Sigmoid colon (tissue), 7 donors: Measurements from ENCODE around the gene DNMT3B. TPM values are rescaled to one million over a fixed set of nuclear protein-coding genes. Genes with fewer than 3 reads are reported as not detected.

Experiments
- DNase-seq: peaks from one replicate; pipeline ENCODE4 v3.0.0-alpha.2; 2019
- H3K27ac ChIP-seq, 4 donors: fragments of 200-600 bp; sonication (generic); one replicate each; pipeline ENCODE4 v1.5.1; 2016 to 2019; ENCODE audit warnings: mild to moderate bottlenecking in 1 of 4
- H3K27me3 ChIP-seq, 3 donors: fragments of 200-600 bp; sonication (generic); one replicate each; pipeline ENCODE4 v1.5.1; 2019; ENCODE audit warnings: mild to moderate bottlenecking in 1 of 3
- H3K36me3 ChIP-seq, 4 donors: fragments of 200-600 bp; sonication (generic); one replicate each; pipeline ENCODE4 v1.5.1; 2016 to 2019
- H3K4me1 ChIP-seq, 4 donors: fragments of 200-600 bp; sonication (generic); one replicate each; pipeline ENCODE4 v1.5.1; 2017 to 2019
- H3K4me3 ChIP-seq, 4 donors: fragments of 200-600 bp; sonication (generic); one replicate each; pipeline ENCODE4 v1.5.1; 2017 to 2019; ENCODE audit warnings: mild to moderate bottlenecking in 2 of 4, moderate library complexity in 1 of 4
- H3K9me3 ChIP-seq, 4 donors: fragments of 200-600 bp in 3 of 4; sonication (generic) in 3 of 4; one replicate each; pipeline versions ENCODE4 v1.5.1 to v1.6.1; 2013 to 2019
- CTCF ChIP-seq, 4 experiments: fragments of 450-650 bp in 3 of 4; fragments of 200-600 bp in 1 of 4; IDR thresholded peaks; one replicate each; pipeline ENCODE4 v1.5.1; 2016 to 2019; ENCODE audit warnings: antibody characterized with exemption in 4 of 4, mild to moderate bottlenecking in 3 of 4, moderate library complexity in 2 of 4
- EP300 ChIP-seq, 4 donors: sonication (generic); formaldehyde crosslinking; IDR thresholded peaks; one replicate each; pipeline ENCODE4 v1.6.1; 2017; ENCODE audit warnings: antibody characterized with exemption in 4 of 4
- POLR2A ChIP-seq, 2 donors: fragments of 450-650 bp; IDR thresholded peaks; one replicate each; pipeline ENCODE4 v1.6.1; 2016; ENCODE audit warnings: antibody characterized with exemption in 2 of 2, mild to moderate bottlenecking in 2 of 2, moderate library complexity in 2 of 2
- POLR2AphosphoS5 ChIP-seq, 4 donors: sonication (generic); formaldehyde crosslinking; IDR thresholded peaks; one replicate each; pipeline ENCODE4 v1.6.1; 2017; ENCODE audit warnings: antibody characterized with exemption in 4 of 4
- WGBS, 2 donors: extraction: QIAGEN DNeasy Blood & Tissue Kit; methylation state at CpG; one replicate each; pipeline ENCODE4 v1.1.7; 2013; 5-methylcytosine and 5-hydroxymethylcytosine counted together
- intact Hi-C: fragments of 100-400 bp; cut with DNase I; formaldehyde crosslinking; loops from one replicate; pipeline ENCODE4 v1.15.1; 2023
- polyA plus RNA-seq, 3 donors: library from polyadenylated mRNA; stranded (reverse); fragments of 200-250 nt; gene quantifications; one replicate each; pipeline ENCODE4 v1.2.3, GENCODE V29; 2013
- total RNA-seq, 4 donors: library from RNA; depleted of rRNA; stranded (reverse); fragments of >200 nt; gene quantifications; one replicate each; pipeline ENCODE4 v1.1.0, GENCODE V29; 2016
- donor health status: healthy with polysubstance abuse.
- donor health status: Bipolar disorder and iron deficiency.
- donor health status: healthy.

Gene DNMT3B
- total and polyA plus RNA-seq, 7 donors = 0.36 to 1.7 (median 0.60) TPM; not detected in 1

- intact Hi-C loops = no loop called here
- H3K9me3 ChIP-seq = no peaks in the 10 kb centered on the region
- H3K36me3 ChIP-seq = peaks cover 21 to 90% (median 49%) of the 10 kb centered on the region in 4 donors
- 90 to 95% methylated on average over 17 of the region's 17 CpGs for WGBS, 2 donors
- H3K27me3 ChIP-seq = no peaks in the 10 kb centered on the region
- H3K27ac ChIP-seq = no peak overlapping the region
- H3K4me1 ChIP-seq = no peaks in the 10 kb centered on the region
- no peak for DNase-seq
- no peak overlapping the region for H3K4me3 ChIP-seq
- TF ChIP-seq POLR2AphosphoS5 (IDR thresholded peaks at IDR 0.05) (no peak), EP300 (IDR thresholded peaks at IDR 0.05) (no peak), POLR2A (IDR thresholded peaks at IDR 0.05) (no peak), CTCF (IDR thresholded peaks at IDR 0.05) (no peak)
Measured at GRCh38 chr20:32839227-32839981, 77.2 kb downstream of the DNMT3B start.

- WGBS, 2 donors = 91 to 93% methylated on average over 4 of the region's 4 CpGs
- H3K27ac ChIP-seq = no peak overlapping the region
- peaks cover 21 to 85% (median 48%) of the 10 kb centered on the region in 4 donors for H3K36me3 ChIP-seq
- TF ChIP-seq EP300 (IDR thresholded peaks at IDR 0.05) (no peak), POLR2A (IDR thresholded peaks at IDR 0.05) (no peak), CTCF (IDR thresholded peaks at IDR 0.05) (no peak), POLR2AphosphoS5 (IDR thresholded peaks at IDR 0.05) (no peak)
- intact Hi-C loops = no loop called here
- no peaks in the 10 kb centered on the region for H3K9me3 ChIP-seq
- H3K27me3 ChIP-seq = no peaks in the 10 kb centered on the region
- no peak overlapping the region for H3K4me3 ChIP-seq
- DNase-seq = no peak
- H3K4me1 ChIP-seq = no peaks in the 10 kb centered on the region
Measured at GRCh38 chr20:32839982-32840285, 77.7 kb downstream of the DNMT3B start.

- Histone ChIP-seq H3K27ac (no peak overlapping the region), H3K4me3 (no peak overlapping the region), H3K4me1 (peaks cover 0 to 9% (median 4%) of the 10 kb centered on the region in 4 donors), H3K36me3 (peaks cover 21 to 74% (median 45%) of the 10 kb centered on the region in 4 donors), H3K27me3 (no peaks in the 10 kb centered on the region), H3K9me3 (no peaks in the 10 kb centered on the region)
- intact Hi-C loops = no loop called here
- 60 to 75% methylated on average over 9 of the region's 9 CpGs for WGBS, 2 donors
- TF ChIP-seq CTCF (IDR thresholded peaks at IDR 0.05) = no peak
- TF ChIP-seq EP300 (IDR thresholded peaks at IDR 0.05) = no peak
- TF ChIP-seq POLR2A (IDR thresholded peaks at IDR 0.05) = no peak
- no peak for TF ChIP-seq POLR2AphosphoS5 (IDR thresholded peaks at IDR 0.05)
- no peak for DNase-seq
Measured at GRCh38 chr20:32841174-32841573, 79.0 kb downstream of the DNMT3B start.

- peaks cover 0 to 12% (median 6%) of the 10 kb centered on the region in 4 donors for H3K4me1 ChIP-seq
- no peak for TF ChIP-seq POLR2A (IDR thresholded peaks at IDR 0.05)
- peaks cover 21 to 73% (median 45%) of the 10 kb centered on the region in 4 donors for H3K36me3 ChIP-seq
- intact Hi-C loops = no loop called here
- H3K27ac ChIP-seq = no peak overlapping the region
- H3K27me3 ChIP-seq = no peaks in the 10 kb centered on the region
- H3K4me3 ChIP-seq = no peak overlapping the region
- whole genome bisulfite sequencing, 2 donors = 80 to 90% methylated on average over 2 of the region's 2 CpGs
- H3K9me3 ChIP-seq = no peaks in the 10 kb centered on the region
- no peak for DNase-seq
Measured at GRCh38 chr20:32841632-32842031, 79.4 kb downstream of the DNMT3B start.

GRCh38 chr20:32842688-32843524, 80.7 kb downstream of the DNMT3B start:
- TF ChIP-seq EP300 (IDR thresholded peaks at IDR 0.05) = no peak
- no peak for TF ChIP-seq CTCF (IDR thresholded peaks at IDR 0.05)
- no peak for TF ChIP-seq POLR2AphosphoS5 (IDR thresholded peaks at IDR 0.05)
- no peak for TF ChIP-seq POLR2A (IDR thresholded peaks at IDR 0.05)
- no peaks in the 10 kb centered on the region for H3K27me3 ChIP-seq
- no peak overlapping the region for H3K4me3 ChIP-seq
- H3K27ac ChIP-seq = no peak overlapping the region
- intact Hi-C loops = no loop called here
- 88 to 92% methylated on average over 8 of the region's 8 CpGs for WGBS, 2 donors
- no peaks in the 10 kb centered on the region for H3K9me3 ChIP-seq
- no peak for DNase-seq
- peaks cover 0 to 14% (median 6%) of the 10 kb centered on the region in 4 donors for H3K4me1 ChIP-seq
- peaks cover 11 to 73% (median 42%) of the 10 kb centered on the region in 4 donors for H3K36me3 ChIP-seq
